Calu3 (cell line): Measurements from ENCODE around the gene SLIT1. TPM values are rescaled to one million over a fixed set of nuclear protein-coding genes. Genes with fewer than 3 reads are reported as not detected.

Source experiments
- BruUV-seq: library from RNA; stranded (reverse); fragments of 400-500 nt; replicated peaks from 2 replicates; lab custom pipeline; 2021; lab: Mats Ljungman, UMichigan
- CTCF ChIA-PET: fragments of 300-600 bp; sonication (Branson Sonifier 250); formaldehyde crosslinking; loops from one replicate; lab custom pipeline; 2022; ENCODE audit warnings: antibody characterized with exemption; lab: Charles Lee
- DNase-seq: peaks from one replicate; pipeline ENCODE4 v3.0.0; 2022
- H3K27ac Mint-ChIP-seq: one replicate; pipeline ENCODE4 v1.8.0; 2022; ENCODE audit warnings: mixed read lengths; ENCODE audit not compliant: unreplicated experiment
- H3K27me3 Mint-ChIP-seq: one replicate; pipeline ENCODE4 v1.8.0; 2022; ENCODE audit warnings: mixed read lengths; ENCODE audit not compliant: unreplicated experiment
- H3K36me3 Mint-ChIP-seq: one replicate; pipeline ENCODE4 v1.8.0; 2022; ENCODE audit warnings: mild to moderate bottlenecking, moderate library complexity, mixed read lengths; ENCODE audit not compliant: insufficient read depth, unreplicated experiment
- H3K4me1 Mint-ChIP-seq: one replicate; pipeline ENCODE4 v1.8.0; 2022; ENCODE audit warnings: mild to moderate bottlenecking, low read depth, mixed read lengths; ENCODE audit not compliant: unreplicated experiment
- H3K4me3 Mint-ChIP-seq: one replicate; pipeline ENCODE4 v1.8.0; 2022; ENCODE audit warnings: mild to moderate bottlenecking, low read depth, moderate library complexity, mixed read lengths; ENCODE audit not compliant: unreplicated experiment
- H3K9me3 Mint-ChIP-seq: one replicate; pipeline ENCODE4 v1.8.0; 2022; ENCODE audit warnings: low read depth, mixed read lengths; ENCODE audit not compliant: unreplicated experiment
- intact Hi-C: fragments of 100-400 bp; cut with micrococcal nuclease; formaldehyde crosslinking; loops from one replicate; pipeline ENCODE4 v1.10.0; 2022; ENCODE audit not compliant: unreplicated experiment
- total RNA-seq: library from RNA; stranded (reverse); gene quantifications from 2 replicates; pipeline ENCODE4 v1.2.3, GENCODE V29; 2022
- TF ChIP-seq, protein P1 (sequence below): fragments of 200-600 bp; IDR thresholded peaks from one replicate; pipeline ENCODE4 v1.8.0; 2022; ENCODE audit warnings: antibody characterized with exemption; ENCODE audit not compliant: unreplicated experiment

Gene SLIT1
- total RNA-seq, 1 experiment from 2014 or later, result not detected

- H3K27ac Mint-ChIP-seq, result no peak overlapping the region
- CTCF ChIA-PET, result no interaction called here
- intact Hi-C loops, result no loop called here
Measured at GRCh38 chr10:97105303-97105702, 80.5 kb downstream of the SLIT1 start.

DNA sequence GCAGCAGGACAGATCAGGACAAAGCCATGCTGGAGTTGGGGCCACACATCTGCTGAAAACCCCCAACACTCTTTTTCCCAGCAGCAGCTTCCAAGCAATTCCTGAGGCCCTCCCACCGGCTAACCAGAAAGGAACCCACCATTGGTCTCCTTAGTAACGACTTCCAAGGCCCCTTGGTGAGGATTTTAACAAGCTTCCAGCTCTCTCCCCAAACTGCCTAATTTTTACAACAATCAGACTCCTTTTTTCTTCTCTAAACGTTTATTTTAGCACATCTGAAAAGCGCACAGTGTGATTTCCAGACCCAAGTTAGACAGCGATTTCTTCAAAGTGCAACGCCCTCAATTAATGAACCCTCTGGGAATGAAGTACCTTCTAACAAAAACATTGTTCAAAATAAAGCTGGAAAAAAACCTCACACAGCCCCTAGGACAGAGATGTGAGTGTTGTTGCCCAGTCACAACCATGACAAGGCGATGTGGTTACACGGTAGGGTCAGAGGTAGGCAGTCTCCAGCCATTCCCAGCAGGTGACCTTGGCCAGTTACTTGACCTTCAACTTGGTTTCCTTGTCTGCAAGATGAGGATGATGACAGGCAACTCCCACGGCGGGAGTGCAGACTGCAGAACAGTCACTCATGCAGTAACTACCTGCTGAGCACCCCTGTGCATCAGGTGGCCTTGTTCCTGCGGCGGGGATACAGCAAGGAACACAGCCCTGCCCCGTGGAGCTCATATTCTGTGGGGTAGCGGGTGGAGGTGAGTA, 82.3 kb downstream of the SLIT1 start:
- no peak for DNase-seq
- BruUV-seq, result no TSS peak
- no peak overlapping the region for H3K27ac Mint-ChIP-seq
- H3K4me3 Mint-ChIP-seq, result no peak overlapping the region
- no peaks in the 10 kb centered on the region for H3K9me3 Mint-ChIP-seq
- H3K36me3 Mint-ChIP-seq, result no peaks in the 10 kb centered on the region
- H3K27me3 Mint-ChIP-seq, result peaks cover 89% of the 10 kb centered on the region
- H3K4me1 Mint-ChIP-seq, result no peaks in the 10 kb centered on the region
- TF ChIP-seq, protein P1, sequence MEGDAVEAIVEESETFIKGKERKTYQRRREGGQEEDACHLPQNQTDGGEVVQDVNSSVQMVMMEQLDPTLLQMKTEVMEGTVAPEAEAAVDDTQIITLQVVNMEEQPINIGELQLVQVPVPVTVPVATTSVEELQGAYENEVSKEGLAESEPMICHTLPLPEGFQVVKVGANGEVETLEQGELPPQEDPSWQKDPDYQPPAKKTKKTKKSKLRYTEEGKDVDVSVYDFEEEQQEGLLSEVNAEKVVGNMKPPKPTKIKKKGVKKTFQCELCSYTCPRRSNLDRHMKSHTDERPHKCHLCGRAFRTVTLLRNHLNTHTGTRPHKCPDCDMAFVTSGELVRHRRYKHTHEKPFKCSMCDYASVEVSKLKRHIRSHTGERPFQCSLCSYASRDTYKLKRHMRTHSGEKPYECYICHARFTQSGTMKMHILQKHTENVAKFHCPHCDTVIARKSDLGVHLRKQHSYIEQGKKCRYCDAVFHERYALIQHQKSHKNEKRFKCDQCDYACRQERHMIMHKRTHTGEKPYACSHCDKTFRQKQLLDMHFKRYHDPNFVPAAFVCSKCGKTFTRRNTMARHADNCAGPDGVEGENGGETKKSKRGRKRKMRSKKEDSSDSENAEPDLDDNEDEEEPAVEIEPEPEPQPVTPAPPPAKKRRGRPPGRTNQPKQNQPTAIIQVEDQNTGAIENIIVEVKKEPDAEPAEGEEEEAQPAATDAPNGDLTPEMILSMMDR, result no peak
- intact Hi-C loops, result no loop called here
- CTCF ChIA-PET, result no interaction called here

More at GRCh38 chr10:97105303-97105702, 80.5 kb downstream of the SLIT1 start:
- H3K9me3 Mint-ChIP-seq, result no peaks in the 10 kb centered on the region
- TF ChIP-seq, protein P1, result no peak
- H3K4me1 Mint-ChIP-seq, result no peaks in the 10 kb centered on the region
- DNase-seq, result no peak
- no TSS peak for BruUV-seq
- no peak overlapping the region for H3K4me3 Mint-ChIP-seq
- H3K27me3 Mint-ChIP-seq, result peaks cover 91% of the 10 kb centered on the region
- no peaks in the 10 kb centered on the region for H3K36me3 Mint-ChIP-seq

- peaks cover 89% of the 10 kb centered on the region for H3K27me3 Mint-ChIP-seq
Measured at GRCh38 chr10:97102441-97102840, 83.3 kb downstream of the SLIT1 start.

GRCh38 chr10:97101166-97101940, 84.4 kb downstream of the SLIT1 start:
- CTCF ChIA-PET, result no interaction called here
- Mint-ChIP-seq H3K36me3 (no peaks in the 10 kb centered on the region), H3K4me3 (no peak overlapping the region), H3K27me3 (peaks cover 89% of the 10 kb centered on the region), H3K4me1 (no peaks in the 10 kb centered on the region), H3K9me3 (no peaks in the 10 kb centered on the region), H3K27ac (no peak overlapping the region)
- intact Hi-C loops, result no loop called here
- no TSS peak for BruUV-seq
- DNase-seq, result no peak
- TF ChIP-seq, protein P1, result no peak

More at GRCh38 chr10:97102441-97102840, 83.3 kb downstream of the SLIT1 start:
- no peaks in the 10 kb centered on the region for H3K9me3 Mint-ChIP-seq
- TF ChIP-seq, protein P1, result no peak
- no peak overlapping the region for H3K27ac Mint-ChIP-seq
- H3K4me1 Mint-ChIP-seq, result no peaks in the 10 kb centered on the region
- no peak for DNase-seq
- no peaks in the 10 kb centered on the region for H3K36me3 Mint-ChIP-seq
- BruUV-seq, result no TSS peak
- intact Hi-C loops, result no loop called here
- CTCF ChIA-PET, result interaction anchor here (0.7 kb wide), 1 partner anchor 10 kb away, joined by 4 read pairs; no protein-coding TSS in a partner anchor
- H3K4me3 Mint-ChIP-seq, result no peak overlapping the region
